K562 (cell line): ENCODE measurements around the gene ZFP92. TPM values are rescaled to one million over a fixed set of nuclear protein-coding genes. Genes with fewer than 3 reads are reported as not detected.

Experiments used
- ATAC-seq: fragments of 200-7000 bp; cut with Tn5 transposase; 3 replicates; pipeline ENCODE4 v1.9.1; 2020; ENCODE audit warnings: moderate library complexity
- BruUV-seq: library from RNA; stranded (reverse); fragments of 400-500 nt; replicated peaks from 2 replicates; lab custom pipeline; 2021; lab: Mats Ljungman, UMichigan
- CTCF ChIA-PET: fragments of 300-600 bp; formaldehyde crosslinking; extraction: SDS; loops from one replicate; lab custom pipeline; 2021; ENCODE audit warnings: low intra/inter-chr PET ratio; lab: Yijun Ruan, JAX
- POLR2A ChIA-PET: fragments of 300-600, 350-650 bp; sonication (Branson Sonifier 250); formaldehyde crosslinking; extraction: SDS; loops from one replicate; lab custom pipeline; 2021; ENCODE audit warnings: antibody characterized with exemption, inconsistent platforms; lab: Yijun Ruan, JAX
- DNase-seq, 4 experiments: peaks; one replicate each; pipeline versions ENCODE4 v3.0.0 to v3.0.0-alpha.2; 2011 to 2018; ENCODE audit warnings: low spot score in 3 of 4, mixed read lengths in 3 of 4; ENCODE audit errors: extremely low read depth in 1 of 4
- FAIRE-seq: peaks from 2 replicates; lab custom pipeline; 2011; peaks lifted over from hg19 to GRCh38; lab: Jason Lieb, UNC
- H2AFZ ChIP-seq: 2 replicates; pipeline ENCODE4 v1.6.0; 2011; ENCODE audit warnings: low read depth, low read length, control low read depth, inconsistent platforms
- H3K27ac ChIP-seq: fragments of 200-600 bp; 3 replicates; pipeline ENCODE4 v1.8.0; 2011; ENCODE audit warnings: low read depth, mild to moderate bottlenecking, control low read depth, inconsistent platforms, low read length, moderate library complexity, mixed read lengths; ENCODE audit errors: extremely low read depth
- H3K27me3 ChIP-seq, 2 experiments: fragments of 300-600 bp in 1 of 2; 2 replicates in 1 of 2; 3 replicates in 1 of 2; pipeline versions ENCODE4 v1.6.0 to v1.8.0; 2011; ENCODE audit warnings: inconsistent platforms in 2 of 2, low read length in 2 of 2, mild to moderate bottlenecking in 1 of 2, mixed read lengths in 1 of 2, moderate library complexity in 1 of 2; ENCODE audit not compliant: control insufficient read depth in 2 of 2, insufficient read depth in 2 of 2
- H3K36me3 ChIP-seq: fragments of 300-600 bp; 3 replicates; pipeline ENCODE4 v1.8.0; 2011; ENCODE audit warnings: mild to moderate bottlenecking, low read length, inconsistent platforms; ENCODE audit not compliant: control insufficient read depth, insufficient read depth
- H3K4me1 ChIP-seq, 2 experiments: fragments of 200-600 bp in 1 of 2; replicated peaks in 1 of 2; 2 replicates in 1 of 2; 3 replicates in 1 of 2; pipeline versions ENCODE4 v1.5.1 to v1.8.0; 2011; ENCODE audit warnings: inconsistent platforms in 2 of 2, low read length in 2 of 2, mild to moderate bottlenecking in 1 of 2, mixed read lengths in 1 of 2, moderate library complexity in 1 of 2; ENCODE audit not compliant: control insufficient read depth in 2 of 2, insufficient read depth in 2 of 2
- H3K4me2 ChIP-seq: 2 replicates; pipeline ENCODE4 v1.6.1; 2011; ENCODE audit warnings: low read length, control low read depth, inconsistent platforms, mixed read lengths; ENCODE audit not compliant: insufficient read depth
- H3K4me3 ChIP-seq: fragments of 200-600 bp; sonication (generic), shearing (Covaris generic); 2 replicates; pipeline ENCODE4 v1.5.1; 2016; ENCODE audit warnings: control low read depth, inconsistent platforms
- H3K79me2 ChIP-seq: fragments of 200-600 bp; 3 replicates; pipeline ENCODE4 v1.8.0; 2011; ENCODE audit warnings: low read length, inconsistent platforms; ENCODE audit not compliant: control insufficient read depth, insufficient read depth
- H3K9ac ChIP-seq, 2 experiments: 2 replicates each; pipeline versions ENCODE4 v1.6.0 to v1.6.1; 2011; ENCODE audit warnings: low read depth in 2 of 2, low read length in 2 of 2, control low read depth in 1 of 2, inconsistent platforms in 1 of 2, mild to moderate bottlenecking in 1 of 2, mixed read lengths in 1 of 2; ENCODE audit not compliant: insufficient read depth in 1 of 2
- H3K9me1 ChIP-seq: one replicate; pipeline ENCODE4 v1.6.0; 2011; ENCODE audit warnings: inconsistent platforms, mild to moderate bottlenecking, low read length, moderate library complexity; ENCODE audit not compliant: control insufficient read depth, insufficient read depth
- H3K9me3 ChIP-seq: replicated peaks from 2 replicates; pipeline ENCODE4 v1.5.1; 2011; ENCODE audit warnings: low read depth, low read length, inconsistent platforms; ENCODE audit not compliant: control insufficient read depth, insufficient read depth
- H4K20me1 ChIP-seq: replicated peaks from 2 replicates; pipeline ENCODE4 v1.6.1; 2011; ENCODE audit warnings: low read length, inconsistent platforms, mixed read lengths; ENCODE audit not compliant: control insufficient read depth, insufficient read depth
- KDM1A ChIP-seq, 2 experiments: fragments of 450-650 bp; IDR thresholded peaks; 2 replicates each; pipeline ENCODE4 v1.6.1; 2016; ENCODE audit warnings: mild to moderate bottlenecking in 2 of 2
- KHSRP ChIP-seq: fragments of 450-650 bp; IDR thresholded peaks from 2 replicates; pipeline ENCODE4 v1.6.1; 2017
- L3MBTL2 ChIP-seq: fragments of 450-650 bp; IDR thresholded peaks from 2 replicates; pipeline ENCODE4 v1.6.1; 2016; ENCODE audit warnings: mild to moderate bottlenecking, moderate library complexity
- MYC ChIP-seq, 2 experiments: fragments of 250-450 bp in 1 of 2; sonication (Bioruptor Pico) in 1 of 2; IDR thresholded peaks; 2 replicates each; pipeline versions ENCODE4 v1.5.1 to v1.6.1; 2012 to 2021; ENCODE audit warnings: low read depth in 2 of 2, borderline replicate concordance in 1 of 2, improper control_type of control experiment in 1 of 2, low read length in 1 of 2, mild to moderate bottlenecking in 1 of 2, moderate library complexity in 1 of 2
- NFE2 ChIP-seq: IDR thresholded peaks from 2 replicates; pipeline ENCODE4 v1.6.1; 2014; ENCODE audit warnings: antibody characterized with exemption, low read depth
- PCBP2 ChIP-seq: fragments of 200-400 bp; formaldehyde crosslinking; IDR thresholded peaks from 2 replicates; pipeline ENCODE4 v1.6.1; 2018; ENCODE audit warnings: low read length, low read depth, mild to moderate bottlenecking, moderate library complexity; ENCODE audit not compliant: poor library complexity, severe bottlenecking
- RCOR1 ChIP-seq, 2 experiments: IDR thresholded peaks; 2 replicates each; pipeline ENCODE4 v1.6.1; 2012; ENCODE audit warnings: low read depth in 2 of 2, low read length in 2 of 2, borderline replicate concordance in 1 of 2, improper control_type of control experiment in 1 of 2
- SNIP1 ChIP-seq: fragments of 450-650 bp; IDR thresholded peaks from 2 replicates; pipeline ENCODE4 v1.7.1; 2017; ENCODE audit warnings: low read depth, mild to moderate bottlenecking
- ZNF41 ChIP-seq: fragments of 250-450 bp; sonication (Bioruptor Pico); conservative IDR thresholded peaks from 2 replicates; pipeline ENCODE4 v1.4.0; 2020; ENCODE audit warnings: mild to moderate bottlenecking
- WGBS: fragments of 100-300 bp; shearing (Covaris generic); methylation state at CpG from one replicate; pipeline ENCODE4 v1.1.6; 2016; ENCODE audit warnings: low coverage, mixed read lengths; ENCODE audit not compliant: insufficient coverage; ENCODE audit errors: missing lambda C conversion rate; 5-methylcytosine and 5-hydroxymethylcytosine counted together
- in situ Hi-C: fragments of 300-500 bp; cut with MboI; formaldehyde crosslinking; loops from 4 replicates; pipeline ENCODE4 v1.15.0; 2018; ENCODE audit warnings: inconsistent platforms, mixed read lengths
- intact Hi-C: fragments of 100-400 bp; cut with micrococcal nuclease; formaldehyde crosslinking; loops from 2 replicates; pipeline ENCODE4 v1.14.2; 2022
- polyA plus RNA-seq, 8 experiments: library from polyadenylated mRNA; depleted of rRNA in 4 of 8; stranded (reverse) in 5 of 8; unstranded in 3 of 8; fragments of >200 nt; fragmentation: Nextera tagmentation in 2 of 8; fragmentation: Illumina TruSeq in 1 of 8; extraction: Ambion mirVana in 2 of 8; extraction: Trizol in 1 of 8; gene quantifications; 2 replicates each; pipeline versions ENCODE4 v1.2.1 to v1.2.3, GENCODE V29; 2011 to 2014; ENCODE audit warnings: inconsistent platforms in 1 of 8, missing spikeins in 1 of 8
- total RNA-seq, 7 experiments: library from RNA; depleted of rRNA in 6 of 7; stranded (reverse); fragments of >200 nt in 6 of 7; fragmentation: Illumina TruSeq in 2 of 7; extraction: Trizol in 2 of 7; gene quantifications; 2 replicates each; pipeline versions ENCODE4 v1.2.1 to v1.2.3, GENCODE V29; 2011 to 2021; ENCODE audit warnings: low replicate concordance in 1 of 7
- TF ChIP-seq, protein P1 (sequence below), 2 experiments: fragments of 450-650 bp; formaldehyde crosslinking in 1 of 2; IDR thresholded peaks; 2 replicates each; pipeline versions ENCODE4 v1.4.0 to v1.6.1; 2014 to 2020; ENCODE audit warnings: mild to moderate bottlenecking in 2 of 2, borderline replicate concordance in 1 of 2, low read depth in 1 of 2

ZFP92 gene
- total and polyA plus RNA-seq, 9 of the 15 experiments (the other 6 are each of a cell fraction or from before 2014, with no cell fraction given), result 0.32 to 3.3 (median 1.8) TPM

- TF ChIP-seq PCBP2, result no peak
Observed at GRCh38 chrX:153411255-153411987, at the start of gene ZFP92 (continued).

GRCh38 chrX:153361781-153362397 lies 49.4 kb upstream of the ZFP92 start:
- 0% methylated on average over 2 of the region's 2 CpGs for WGBS
- in situ Hi-C loops, result no loop called here
- H3K27ac ChIP-seq, result no peak overlapping the region
- H3K4me1 ChIP-seq, result 0 out of 5 replicates have a peak, but pooled peaks cover 0 to 3% of the 10 kb centered on the region in 2 experiments
- H4K20me1 ChIP-seq, result no peaks in the 10 kb centered on the region
- H3K9me1 ChIP-seq, result no peaks in the 10 kb centered on the region
- ATAC-seq (no peak), FAIRE-seq (no peak)
- H3K4me3 ChIP-seq, result no peak overlapping the region
- ChIA-PET CTCF (no interaction called here), POLR2A (no interaction called here)
- H3K36me3 ChIP-seq, result no peaks in the 10 kb centered on the region
- no peaks in the 10 kb centered on the region for H3K9me3 ChIP-seq
- no peaks in the 10 kb centered on the region for H3K79me2 ChIP-seq
- no peak overlapping the region for H3K4me2 ChIP-seq
- TF ChIP-seq, protein P1, sequence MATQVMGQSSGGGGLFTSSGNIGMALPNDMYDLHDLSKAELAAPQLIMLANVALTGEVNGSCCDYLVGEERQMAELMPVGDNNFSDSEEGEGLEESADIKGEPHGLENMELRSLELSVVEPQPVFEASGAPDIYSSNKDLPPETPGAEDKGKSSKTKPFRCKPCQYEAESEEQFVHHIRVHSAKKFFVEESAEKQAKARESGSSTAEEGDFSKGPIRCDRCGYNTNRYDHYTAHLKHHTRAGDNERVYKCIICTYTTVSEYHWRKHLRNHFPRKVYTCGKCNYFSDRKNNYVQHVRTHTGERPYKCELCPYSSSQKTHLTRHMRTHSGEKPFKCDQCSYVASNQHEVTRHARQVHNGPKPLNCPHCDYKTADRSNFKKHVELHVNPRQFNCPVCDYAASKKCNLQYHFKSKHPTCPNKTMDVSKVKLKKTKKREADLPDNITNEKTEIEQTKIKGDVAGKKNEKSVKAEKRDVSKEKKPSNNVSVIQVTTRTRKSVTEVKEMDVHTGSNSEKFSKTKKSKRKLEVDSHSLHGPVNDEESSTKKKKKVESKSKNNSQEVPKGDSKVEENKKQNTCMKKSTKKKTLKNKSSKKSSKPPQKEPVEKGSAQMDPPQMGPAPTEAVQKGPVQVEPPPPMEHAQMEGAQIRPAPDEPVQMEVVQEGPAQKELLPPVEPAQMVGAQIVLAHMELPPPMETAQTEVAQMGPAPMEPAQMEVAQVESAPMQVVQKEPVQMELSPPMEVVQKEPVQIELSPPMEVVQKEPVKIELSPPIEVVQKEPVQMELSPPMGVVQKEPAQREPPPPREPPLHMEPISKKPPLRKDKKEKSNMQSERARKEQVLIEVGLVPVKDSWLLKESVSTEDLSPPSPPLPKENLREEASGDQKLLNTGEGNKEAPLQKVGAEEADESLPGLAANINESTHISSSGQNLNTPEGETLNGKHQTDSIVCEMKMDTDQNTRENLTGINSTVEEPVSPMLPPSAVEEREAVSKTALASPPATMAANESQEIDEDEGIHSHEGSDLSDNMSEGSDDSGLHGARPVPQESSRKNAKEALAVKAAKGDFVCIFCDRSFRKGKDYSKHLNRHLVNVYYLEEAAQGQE (IDR thresholded peaks at IDR 0.05; ENCODE audit: borderline replicate concordance), result peak; percentile 80
- TF ChIP-seq, protein P1 (CRISPR knock-in tag; IDR thresholded peaks at IDR 0.05; ENCODE audit: low read depth), result no peak
- 0 out of 4 replicates have a peak, but pooled peaks of 1 of the 2 experiments have one; percentile 27 for TF ChIP-seq KDM1A (IDR thresholded peaks at IDR 0.05)
- peak; percentile 57 for TF ChIP-seq L3MBTL2
- TF ChIP-seq ZNF41 (CRISPR knock-in tag), result no peak
- TF ChIP-seq SNIP1, result no peak
- 0 out of 2 replicates have a peak, but pooled peaks have one; percentile 14 for TF ChIP-seq MYC (IDR thresholded peaks at IDR 0.05; ENCODE audit: low read depth, low read length)
- no peak for TF ChIP-seq MYC (CRISPR knock-in tag; IDR thresholded peaks at IDR 0.05; ENCODE audit: borderline replicate concordance, low read depth)
- TF ChIP-seq KHSRP, result no peak
- no peak for TF ChIP-seq NFE2
- TF ChIP-seq RCOR1 (IDR thresholded peaks at IDR 0.05; ENCODE audit: borderline replicate concordance in 1 of 2, low read depth in 2 of 2, low read length in 2 of 2), result peak in 1 of 2 experiments; percentile 51; a peak in 1 of 4 replicates
- TF ChIP-seq, all 486 proteins: peak for 5
- no TSS peak for BruUV-seq
- no peak for DNase-seq
- Histone ChIP-seq H2AFZ (no peak overlapping the region), H3K27me3 (no peaks in the 10 kb centered on the region), H3K9ac (no peak overlapping the region)
- intact Hi-C loops, result no loop called here
